HG02588 (cell line): Measurements from ENCODE around the gene MLH1.
"Not testable (repeated sequence)": the region's sequence is repeated elsewhere in the genome, so short reads cannot be mapped to it uniquely, and the experiment has no call there.

ENCODE experiments used
- ATAC-seq: cut with Tn5 transposase; IDR thresholded peaks from one replicate; pipeline ENCODE4 v1.9.1; 2021; ENCODE audit warnings: mild to moderate bottlenecking, moderate library complexity; ENCODE audit not compliant: unreplicated experiment

MLH1 gene

GRCh38 chr3:37031096-37031682, 37.9 kb downstream of the MLH1 start:
- no peak for ATAC-seq

GRCh38 chr3:37032961-37033360, 39.6 kb downstream of the MLH1 start:
- ATAC-seq = no peak

GRCh38 chr3:37037352-37037751, 44.0 kb downstream of the MLH1 start:
- no peak for ATAC-seq

GRCh38 chr3:37039161-37039846, 46.0 kb downstream of the MLH1 start:
- ATAC-seq = no peak

- no peak for ATAC-seq
These were observed 46.9 kb downstream of the MLH1 start for GRCh38 chr3:37040231-37040630.

GRCh38 chr3:37041546-37042195, 48.4 kb downstream of the MLH1 start:
- no peak for ATAC-seq

GRCh38 chr3:37042712-37043111, 49.4 kb downstream of the MLH1 start:
- ATAC-seq = not testable (repeated sequence)

- no peak for ATAC-seq
These were observed 57.0 kb downstream of the MLH1 start for GRCh38 chr3:37050282-37050681.

- no peak for ATAC-seq
These were observed 59.5 kb downstream of the MLH1 start for GRCh38 chr3:37052860-37053259.

- no peak for ATAC-seq
These were observed 60.0 kb downstream of the MLH1 start for GRCh38 chr3:37053337-37053736.

GRCh38 chr3:37053753-37054152, 60.4 kb downstream of the MLH1 start:
- ATAC-seq = no peak

- peak; percentile 73 for ATAC-seq
These were observed 61.1 kb downstream of the MLH1 start for GRCh38 chr3:37054370-37054769.

GRCh38 chr3:37055077-37055476, 61.8 kb downstream of the MLH1 start:
- not testable (repeated sequence) for ATAC-seq

- ATAC-seq = no peak
These were observed 63.5 kb downstream of the MLH1 start for GRCh38 chr3:37056826-37057225.

GRCh38 chr3:37058117-37058516, 64.8 kb downstream of the MLH1 start:
- no peak for ATAC-seq

- ATAC-seq = no peak
These were observed 71.4 kb downstream of the MLH1 start for GRCh38 chr3:37064747-37065146.

GRCh38 chr3:37067577-37067976, 74.3 kb downstream of the MLH1 start:
- no peak for ATAC-seq

GRCh38 chr3:37068031-37068430, 74.7 kb downstream of the MLH1 start:
- ATAC-seq = no peak

- no peak for ATAC-seq
These were observed 78.6 kb downstream of the MLH1 start for GRCh38 chr3:37071921-37072320.

- no peak for ATAC-seq
These were observed 79.6 kb downstream of the MLH1 start for GRCh38 chr3:37072892-37073291.

- ATAC-seq = no peak
These were observed 80.9 kb downstream of the MLH1 start for GRCh38 chr3:37074178-37074577.

- no peak for ATAC-seq
These were observed 82.6 kb downstream of the MLH1 start for GRCh38 chr3:37075955-37076354.
